ENCODE data around the gene LHPP.

The LHPP gene

GRCh38 chr10:124472071-124472470, 10.4 kb downstream of the LHPP start:
- no peak for TF ChIP-seq CTCF (IDR thresholded peaks at IDR 0.05; ENCODE audit: insufficient read depth, missing control alignments)
- no peak for FAIRE-seq
- no peak for DNase-seq (ENCODE audit: insufficient read length, low spot score)

GRCh38 chr10:124473070-124473469, 11.4 kb downstream of the LHPP start:
- no peak for TF ChIP-seq CTCF (IDR thresholded peaks at IDR 0.05; ENCODE audit: insufficient read depth, missing control alignments)
- FAIRE-seq (no peak), DNase-seq (ENCODE audit: insufficient read length, low spot score) (no peak)

- no peak for TF ChIP-seq CTCF (IDR thresholded peaks at IDR 0.05; ENCODE audit: insufficient read depth, missing control alignments)
- DNase-seq (ENCODE audit: insufficient read length, low spot score) (no peak), FAIRE-seq (no peak)
These were observed 13.0 kb downstream of the LHPP start for GRCh38 chr10:124474514-124475070.

- DNase-seq (ENCODE audit: insufficient read length, low spot score) (no peak), FAIRE-seq (no peak)
- TF ChIP-seq CTCF (IDR thresholded peaks at IDR 0.05; ENCODE audit: insufficient read depth, missing control alignments): no peak
These were observed 14.6 kb downstream of the LHPP start for GRCh38 chr10:124476043-124476725.

GRCh38 chr10:124477614-124478363, 16.2 kb downstream of the LHPP start:
- DNase-seq (ENCODE audit: insufficient read length, low spot score) (no peak), FAIRE-seq (no peak)
- no peak for TF ChIP-seq CTCF (IDR thresholded peaks at IDR 0.05; ENCODE audit: insufficient read depth, missing control alignments)

GRCh38 chr10:124478515-124478914, 16.9 kb downstream of the LHPP start:
- no peak for TF ChIP-seq CTCF (IDR thresholded peaks at IDR 0.05; ENCODE audit: insufficient read depth, missing control alignments)
- DNase-seq (ENCODE audit: insufficient read length, low spot score): no peak
- no peak for FAIRE-seq

- no peak for TF ChIP-seq CTCF (IDR thresholded peaks at IDR 0.05; ENCODE audit: insufficient read depth, missing control alignments)
- no peak for DNase-seq (ENCODE audit: insufficient read length, low spot score)
These were observed 19.2 kb downstream of the LHPP start for GRCh38 chr10:124480860-124481259.

More at GRCh38 chr10:124480860-124481259, 19.2 kb downstream of the LHPP start:
- FAIRE-seq: no peak

All from D721Med (cell line).